Fibroblast of skin of left biceps (primary cell): ENCODE data around the gene FHOD3.
A peak's percentile ranks its signal among the peaks of the same experiment; 100 is the strongest.
"Not testable (repeated sequence)": the region's sequence is repeated elsewhere in the genome, so short reads cannot be mapped to it uniquely, and the experiment has no call there.

Experiments
- DNase-seq, 2 experiments: peaks; one replicate each; pipeline ENCODE4 v3.0.0-alpha.2; 2013; ENCODE audit warnings: low read depth in 2 of 2

The FHOD3 gene

DNA sequence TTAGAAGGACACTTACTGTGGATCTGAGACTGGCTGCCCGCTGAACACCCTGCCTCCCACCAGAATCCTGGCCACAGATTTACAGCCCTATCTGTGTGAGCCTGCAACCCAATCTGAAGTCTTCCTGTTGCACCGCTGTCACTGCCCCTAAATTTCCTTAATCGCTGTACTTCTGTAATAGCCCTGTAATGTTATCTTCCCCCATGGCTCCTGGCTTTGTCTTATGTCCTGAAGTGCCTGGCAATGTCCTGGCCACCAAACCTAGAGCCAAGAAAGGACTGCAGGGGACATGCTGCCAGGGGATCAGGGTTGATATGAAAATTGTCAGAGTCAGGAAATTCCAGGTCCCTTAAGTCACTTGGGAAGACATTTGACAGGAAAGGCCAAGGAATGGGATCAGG lies 52.7 kb downstream of the FHOD3 start:
- DNase-seq: no peak

DNA sequence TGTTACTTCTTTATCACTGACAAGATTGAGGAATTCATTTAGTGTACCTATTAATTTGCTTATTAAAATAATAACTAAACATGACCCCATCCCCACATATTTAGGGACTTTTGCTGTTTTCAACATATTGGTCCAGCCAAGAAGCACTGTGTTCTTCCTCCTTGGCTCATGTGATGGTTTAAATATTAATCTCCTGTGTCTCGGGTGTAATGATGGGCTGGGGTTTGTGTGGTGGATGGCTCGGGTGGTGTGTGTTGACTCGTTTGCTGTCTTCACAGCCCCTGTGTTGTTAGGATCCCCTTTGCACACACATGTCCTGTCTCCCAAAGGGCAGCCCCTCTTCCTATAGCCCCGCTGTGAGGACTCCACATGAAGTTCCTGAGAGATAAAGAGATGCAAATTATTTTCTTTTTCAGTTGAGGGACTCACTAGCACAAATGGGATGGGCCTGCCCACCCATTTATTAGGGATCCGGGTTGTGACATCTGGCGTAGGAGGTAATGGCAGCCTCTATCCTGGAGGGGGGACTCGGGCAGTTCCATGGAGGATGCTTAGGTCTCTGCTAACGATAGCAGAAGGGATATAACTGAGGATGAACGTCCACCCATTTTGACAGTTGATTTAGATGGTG lies 53.4 kb downstream of the FHOD3 start:
- no peak for DNase-seq

DNA sequence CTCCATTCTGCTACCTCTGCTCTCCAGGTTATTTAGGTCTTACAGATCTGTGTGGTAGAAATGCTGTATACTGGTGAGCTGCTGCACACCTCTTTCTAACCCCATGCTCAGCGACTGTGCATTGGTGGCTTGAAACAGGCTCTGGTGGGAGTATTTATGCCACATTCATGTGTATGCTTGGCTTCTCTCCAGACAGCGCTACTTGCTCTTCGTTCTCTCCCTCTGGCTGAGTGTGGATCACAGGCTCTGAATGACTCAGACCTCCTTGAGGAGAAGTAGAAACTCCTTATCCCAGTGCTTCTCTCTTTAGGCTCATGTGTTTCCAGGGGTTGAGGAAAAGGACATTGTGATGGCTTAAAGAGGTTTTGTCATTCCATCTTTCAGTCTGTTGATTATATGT lies 54.9 kb downstream of the FHOD3 start:
- DNase-seq: peak; percentile 77 to 78

DNA sequence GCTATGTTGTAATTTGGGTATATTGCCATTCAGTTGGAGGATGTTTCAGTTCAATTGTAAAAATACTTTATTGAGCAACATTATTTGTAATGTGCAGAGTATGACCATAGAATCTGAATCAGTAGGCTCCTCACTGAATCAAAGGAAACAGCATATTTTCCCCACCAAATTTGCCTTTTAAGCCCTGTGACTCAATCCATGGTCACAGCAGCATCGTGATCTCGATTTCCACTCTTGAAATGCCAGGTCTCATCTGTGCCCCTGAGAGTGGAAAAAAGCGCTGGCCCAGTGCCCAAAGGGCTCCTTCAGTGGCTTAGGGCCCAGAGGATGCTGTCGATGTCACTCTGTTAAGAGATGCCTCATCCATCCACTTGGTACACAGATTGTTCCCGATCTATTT lies 57.5 kb downstream of the FHOD3 start:
- DNase-seq: peak; percentile 24 to 33

DNA sequence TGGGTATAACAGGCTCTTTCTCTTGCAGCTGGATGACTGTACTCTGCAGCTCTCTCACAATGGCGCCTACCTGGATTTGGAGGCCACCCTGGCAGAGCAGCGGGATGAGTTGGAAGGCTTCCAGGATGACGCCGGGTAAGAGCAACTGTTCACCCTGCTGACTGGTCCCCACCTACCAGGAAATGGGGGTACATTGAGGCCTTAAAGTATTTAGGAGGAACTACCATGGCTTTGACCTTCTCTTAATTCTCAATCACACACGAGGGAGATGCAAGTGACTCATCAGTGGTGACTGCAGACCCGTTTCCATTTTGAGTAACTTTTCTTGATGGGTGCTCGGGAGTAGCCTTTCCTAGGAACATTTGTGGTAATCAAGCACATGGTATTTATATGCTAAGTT lies 58.0 kb downstream of the FHOD3 start:
- DNase-seq: no peak

DNA sequence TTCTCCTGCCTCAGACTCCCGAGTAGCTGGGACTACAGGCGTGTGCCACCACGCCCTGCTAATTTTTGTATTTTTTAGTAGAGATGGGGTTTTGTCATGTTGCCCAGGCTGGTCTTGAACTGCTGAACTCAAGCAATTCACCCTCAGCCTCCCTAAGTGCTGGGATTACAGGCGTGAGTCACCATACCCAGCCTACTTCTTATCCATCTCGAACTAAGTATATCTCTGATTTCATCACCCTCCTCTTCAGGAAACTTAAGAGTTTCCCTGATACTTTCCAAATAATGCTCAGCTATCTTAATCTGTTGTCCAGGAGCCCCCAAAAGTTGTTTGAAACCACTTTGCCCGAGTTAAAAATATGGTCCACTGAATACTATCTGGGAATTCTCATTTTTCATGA lies 59.2 kb downstream of the FHOD3 start:
- not testable (repeated sequence) for DNase-seq

DNA sequence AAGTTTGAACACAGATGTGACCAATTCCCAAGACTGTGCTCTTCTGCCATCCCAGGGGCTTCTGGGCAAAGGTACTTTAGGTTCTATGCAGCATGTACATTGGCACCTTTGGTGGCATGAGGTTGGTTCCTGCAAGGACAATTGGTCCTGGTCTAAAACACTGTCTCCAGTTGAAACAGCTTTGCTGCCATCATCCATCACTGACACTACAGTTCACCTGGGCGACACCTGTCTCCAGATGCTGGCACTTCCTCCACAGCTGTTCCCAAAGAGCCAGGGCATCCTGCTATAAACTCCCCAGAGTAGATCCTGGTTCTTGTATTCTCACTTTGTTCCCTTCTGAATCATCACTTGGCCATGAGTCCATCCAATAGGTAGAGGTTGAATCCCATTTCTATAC lies 60.6 kb downstream of the FHOD3 start:
- DNase-seq: no peak

DNA sequence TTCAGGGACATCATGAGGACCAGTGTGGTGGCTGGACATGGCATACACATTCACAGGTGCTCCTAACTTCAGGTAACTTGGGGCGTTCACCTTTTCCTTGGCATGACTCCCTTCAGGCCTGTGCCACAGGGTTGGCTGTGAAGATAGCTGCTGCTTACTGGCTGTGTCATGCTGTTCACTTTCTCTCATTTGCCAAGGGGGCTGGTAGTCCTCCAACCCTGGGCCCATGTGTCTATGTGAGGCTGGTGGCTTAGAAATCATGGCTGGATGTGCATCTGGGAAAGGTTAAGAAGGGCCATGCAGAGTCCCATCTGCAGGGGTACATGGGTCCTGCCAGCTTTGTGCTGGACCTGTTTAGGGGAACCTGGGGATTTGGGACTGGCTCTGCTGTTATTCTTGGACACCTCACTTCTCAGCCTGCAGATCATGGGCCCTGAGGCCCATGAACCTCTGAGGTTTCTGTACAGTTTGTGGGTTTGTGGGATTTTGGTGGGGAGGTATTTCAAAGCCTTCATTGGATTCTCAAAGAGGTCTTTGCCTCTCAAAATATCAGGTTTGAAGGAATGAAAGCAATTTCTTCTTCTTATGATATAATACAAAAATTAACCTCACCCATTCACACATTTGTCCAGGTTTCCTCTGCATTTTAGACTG lies 62.9 kb downstream of the FHOD3 start:
- DNase-seq: no peak

DNA sequence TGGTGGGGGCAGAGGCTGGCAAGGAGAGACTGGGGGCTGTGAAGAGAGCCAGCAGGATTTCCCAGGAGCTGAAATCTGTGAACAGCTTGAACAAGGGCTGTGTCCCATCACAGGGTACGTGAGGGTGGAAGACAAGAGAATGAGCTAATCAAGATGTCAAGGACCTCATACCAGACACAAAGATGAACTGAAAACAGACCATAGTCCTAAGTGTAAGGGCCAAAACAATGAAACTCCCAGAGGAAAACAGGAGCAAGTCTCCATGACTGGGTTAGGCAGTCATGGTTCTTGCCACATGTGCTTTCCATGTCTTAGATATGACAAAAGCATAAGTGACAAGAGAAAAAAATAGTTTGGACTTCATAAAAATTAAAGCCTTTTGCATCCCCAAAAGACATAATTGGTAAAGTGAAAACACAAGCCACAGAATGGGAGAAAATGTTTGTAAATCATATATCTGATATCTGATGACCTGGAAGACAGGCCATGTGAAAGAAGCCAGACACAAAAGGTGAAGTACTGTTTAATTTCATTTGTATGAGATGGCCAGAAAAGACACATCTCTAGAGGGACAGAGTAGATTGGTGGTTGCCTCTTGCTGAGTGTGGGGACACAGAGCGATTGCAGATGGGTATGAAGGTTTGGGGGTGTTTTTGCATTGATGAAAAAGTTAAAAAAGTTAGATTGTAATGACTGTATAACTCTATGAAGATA lies 67.6 kb downstream of the FHOD3 start:
- no peak for DNase-seq

DNA sequence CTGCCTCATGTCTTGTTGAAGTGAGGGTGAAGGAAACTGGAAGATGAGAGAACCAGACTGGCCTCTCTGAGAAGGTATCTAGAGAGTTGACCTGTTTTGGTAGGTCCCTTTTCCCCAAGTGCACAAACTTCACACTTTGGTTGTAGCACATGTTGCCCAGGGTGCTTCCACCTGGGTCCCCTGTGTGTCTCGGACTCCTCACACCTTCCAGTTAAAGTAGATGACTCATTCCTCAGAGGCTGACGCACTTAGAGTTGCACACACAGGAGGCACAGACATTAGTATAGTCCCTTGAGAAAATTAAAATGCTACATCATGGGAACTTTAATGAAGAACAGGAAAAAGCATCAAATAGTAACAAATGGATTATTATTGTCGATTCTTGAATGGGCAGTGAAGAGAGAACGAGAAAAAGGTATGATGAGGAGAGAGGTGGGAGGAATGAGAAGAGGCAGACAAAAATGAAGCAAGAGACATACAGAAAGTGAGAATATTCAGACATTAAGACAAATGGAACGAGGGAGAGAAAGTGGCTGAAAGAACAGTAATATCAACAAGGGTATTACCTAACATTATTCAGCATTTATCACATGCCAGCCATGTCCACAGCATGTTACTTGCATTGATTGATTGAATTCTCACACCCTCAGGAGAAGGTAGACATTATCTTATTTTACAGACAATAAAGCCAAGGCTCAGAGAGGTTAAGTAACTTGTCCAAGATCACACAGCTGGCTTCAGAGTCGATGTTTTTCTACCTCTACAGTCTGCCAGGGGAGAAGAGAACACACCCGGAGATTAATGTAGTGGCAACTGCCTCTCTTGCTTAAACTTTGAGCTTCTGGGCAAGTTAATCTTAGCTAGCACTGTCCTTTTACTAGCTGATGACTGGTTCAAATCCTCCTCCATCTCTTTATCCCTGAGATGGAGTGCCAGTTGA lies 68.6 kb downstream of the FHOD3 start:
- no peak for DNase-seq

DNA sequence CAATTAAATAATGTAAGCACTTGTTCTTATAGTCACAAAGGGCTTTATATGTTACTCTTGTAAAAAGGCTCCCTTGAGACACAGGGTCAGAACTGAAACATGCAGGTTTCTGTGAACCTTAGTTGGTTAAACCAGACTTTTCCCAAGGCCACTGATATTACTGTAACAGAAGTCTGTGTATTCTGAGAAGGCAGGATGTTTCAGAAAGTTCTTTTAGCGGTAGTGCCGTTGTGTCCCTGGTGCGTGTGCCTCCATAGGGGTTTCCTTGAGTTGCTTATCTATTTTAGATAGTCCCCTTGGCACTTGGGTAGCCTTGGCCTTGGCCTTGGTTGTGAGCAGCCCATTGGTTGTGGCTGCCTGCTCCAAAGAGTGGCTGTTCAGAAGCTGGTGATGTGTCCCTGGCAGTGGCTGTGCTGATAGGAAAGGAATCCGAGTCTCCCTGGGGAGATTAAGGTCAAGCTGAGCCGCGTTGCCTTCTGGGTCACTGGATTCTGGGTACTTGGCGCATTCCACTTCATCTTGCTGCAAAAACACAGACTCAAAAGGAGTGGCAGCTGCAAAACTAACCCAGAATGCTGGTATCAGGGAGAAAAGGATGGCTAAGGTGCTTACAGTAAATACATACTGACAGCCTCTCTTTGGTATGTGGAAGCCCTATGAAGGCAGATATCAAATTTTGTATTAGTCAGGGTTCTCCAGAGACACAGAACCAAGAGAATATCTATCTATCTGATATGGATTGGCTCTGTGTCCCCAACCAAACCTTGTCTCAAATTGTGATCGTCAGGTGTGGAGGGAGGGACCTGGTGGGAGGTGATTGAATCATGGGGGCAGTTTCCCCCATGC lies 69.7 kb downstream of the FHOD3 start:
- DNase-seq: no peak

DNA sequence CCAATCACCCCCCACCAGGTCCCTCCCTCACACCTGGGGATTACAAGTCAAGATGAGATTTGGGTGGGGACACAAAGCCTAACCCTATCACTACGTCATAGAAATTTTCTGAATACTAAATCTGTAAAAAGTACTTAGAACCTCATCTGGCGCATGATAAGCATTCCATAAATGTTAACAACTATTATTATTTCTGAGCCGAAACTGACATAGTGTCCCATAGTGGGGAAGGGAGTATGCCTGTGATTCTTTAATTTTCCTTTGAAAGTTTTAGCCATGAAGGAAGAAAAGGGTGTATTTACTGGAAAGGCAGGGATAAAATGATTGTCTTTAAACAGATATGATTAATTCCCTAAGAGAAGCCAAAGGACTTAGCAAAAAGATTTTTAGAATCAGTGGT lies 71.4 kb downstream of the FHOD3 start:
- DNase-seq: no peak

DNA sequence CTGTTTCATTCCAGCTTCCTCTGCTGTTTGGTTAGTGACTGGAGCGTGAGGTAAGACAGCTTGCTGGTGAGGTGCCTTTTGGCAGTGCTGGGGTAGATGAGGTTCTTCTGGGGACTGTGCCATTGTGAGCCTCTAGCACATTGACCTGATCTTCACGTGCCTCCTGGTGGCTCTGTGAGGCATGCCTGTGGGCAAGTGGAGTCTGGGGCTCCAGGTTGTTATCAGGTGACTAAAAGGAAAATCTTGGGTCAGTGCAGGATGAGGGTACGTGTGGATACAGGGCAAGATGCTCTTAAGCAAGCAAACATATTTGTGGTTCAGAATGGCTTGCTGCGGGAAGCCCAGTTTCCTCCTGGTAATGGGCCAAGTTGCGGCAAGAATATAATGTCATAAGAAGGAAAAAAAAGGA lies 75.4 kb downstream of the FHOD3 start:
- peak; percentile 70 to 72 for DNase-seq

DNA sequence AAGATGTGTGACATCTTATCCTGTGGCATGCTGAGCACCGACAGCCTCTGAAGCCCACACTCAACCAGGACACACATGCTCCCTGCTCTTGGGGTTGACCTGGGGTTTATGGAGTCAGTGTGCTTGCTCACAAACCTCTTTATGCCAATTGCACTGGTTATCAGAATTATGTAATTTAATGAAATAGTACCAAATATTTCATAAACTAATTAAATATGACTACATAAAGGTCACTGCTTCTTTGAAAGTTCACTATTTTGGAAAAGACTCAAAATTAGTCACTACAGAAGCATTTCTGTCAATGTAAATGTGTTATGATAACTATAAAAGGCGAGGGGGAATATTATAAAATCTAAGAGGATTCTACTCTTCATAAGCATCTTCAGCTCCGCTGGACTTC lies 76.7 kb downstream of the FHOD3 start:
- DNase-seq: no peak

DNA sequence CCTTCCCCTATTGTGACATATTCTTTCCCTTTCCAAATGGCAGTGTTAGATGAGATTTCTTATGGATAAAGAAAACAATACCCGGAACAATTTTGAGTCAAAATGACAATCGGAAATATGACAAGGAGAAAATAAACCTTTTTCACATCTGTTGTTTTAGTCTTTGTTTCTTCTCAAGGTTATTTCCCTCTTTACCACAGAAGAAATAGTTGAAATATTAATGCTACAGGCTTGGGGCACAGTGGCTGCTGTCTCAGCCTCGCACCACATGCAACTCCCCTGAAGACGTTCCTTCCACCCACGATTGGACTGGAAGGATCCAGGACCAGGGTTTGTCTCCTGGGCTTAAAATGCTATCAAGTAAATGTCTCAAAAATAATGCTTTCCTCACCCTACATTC lies 77.6 kb downstream of the FHOD3 start:
- DNase-seq: no peak

DNA sequence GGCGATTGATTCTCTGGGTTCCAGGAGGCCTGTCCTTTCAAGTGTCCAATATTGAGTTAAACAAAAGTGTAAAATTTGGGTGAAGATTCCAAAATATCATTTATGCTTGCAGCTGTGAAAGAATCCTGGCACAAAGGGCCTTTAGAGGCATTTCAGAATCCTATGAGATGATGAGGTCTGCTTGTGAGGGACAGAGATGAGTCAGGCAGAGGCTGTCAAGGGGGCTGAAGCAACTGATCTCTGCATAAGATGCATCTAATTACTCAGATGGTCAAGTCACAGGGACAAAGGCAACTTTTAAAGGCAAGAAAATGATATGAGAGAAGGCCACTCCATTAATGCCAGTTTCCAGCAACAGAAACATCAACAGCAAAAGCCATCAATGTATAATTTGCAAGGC lies 78.8 kb downstream of the FHOD3 start:
- DNase-seq: no peak

DNA sequence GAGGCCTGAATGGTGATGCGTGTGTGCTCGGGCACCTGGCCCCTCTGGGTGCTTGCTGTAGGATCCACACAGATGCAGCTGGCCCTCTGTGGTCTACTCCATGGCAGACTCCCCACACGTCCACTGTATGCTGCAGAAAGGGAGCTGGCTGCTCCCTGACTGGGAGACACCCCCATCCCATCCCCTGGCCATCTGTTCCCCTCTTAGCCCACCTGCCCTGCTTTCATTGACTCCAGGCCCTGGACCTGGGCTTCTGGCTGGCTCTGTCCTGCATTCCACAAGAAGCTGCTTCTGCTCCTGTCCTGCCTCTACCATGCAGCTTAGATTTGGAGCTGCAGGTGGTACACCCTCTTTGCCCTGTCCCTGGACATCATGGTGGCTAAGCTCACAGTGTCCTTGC lies 80.1 kb downstream of the FHOD3 start:
- DNase-seq: no peak

DNA sequence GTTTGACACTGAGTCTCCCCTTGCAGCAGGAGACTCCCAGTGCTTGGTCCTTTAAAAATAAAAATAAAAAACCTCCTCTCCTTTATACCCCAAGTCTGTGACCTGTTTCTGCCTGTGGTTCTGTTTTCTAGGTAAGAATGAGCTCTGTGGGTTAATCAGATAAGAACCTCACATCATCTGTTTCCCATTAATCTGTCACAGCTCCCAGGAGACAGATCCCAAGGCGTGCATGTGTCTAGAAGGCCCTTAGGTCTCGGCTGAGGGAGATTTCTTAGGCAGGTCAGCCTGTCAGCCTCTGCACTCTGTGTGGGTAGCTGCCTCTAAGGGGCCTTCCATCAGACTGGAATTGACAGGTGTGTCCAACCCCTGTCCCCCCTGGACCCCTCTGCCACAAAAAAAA lies 80.7 kb downstream of the FHOD3 start:
- no peak for DNase-seq

DNA sequence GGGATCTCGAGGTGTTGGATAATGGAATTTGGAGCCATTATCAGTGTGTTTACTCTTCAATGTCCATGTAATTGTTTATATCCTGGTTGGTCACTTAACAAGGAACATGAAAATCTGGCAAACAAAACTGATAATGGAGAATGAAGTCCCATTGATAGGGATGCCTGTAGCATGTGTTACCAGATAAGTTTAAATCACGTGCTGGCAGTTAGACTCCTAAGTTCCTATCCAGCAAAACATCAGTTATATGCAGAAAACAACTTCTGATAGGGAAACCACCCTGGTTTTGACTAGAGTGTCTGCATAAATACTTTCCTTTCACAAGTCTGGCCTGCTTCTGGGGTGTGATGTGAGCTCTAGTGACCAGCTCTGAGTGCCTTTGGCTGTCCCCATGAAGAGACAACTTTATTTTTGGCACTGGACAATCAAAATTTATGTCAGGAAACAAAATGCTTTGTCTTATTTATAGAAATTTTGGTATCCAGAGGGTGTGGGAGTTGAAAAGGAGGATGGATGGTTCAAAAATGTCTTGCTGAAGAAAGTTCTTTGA lies 82.0 kb downstream of the FHOD3 start:
- DNase-seq: no peak

DNA sequence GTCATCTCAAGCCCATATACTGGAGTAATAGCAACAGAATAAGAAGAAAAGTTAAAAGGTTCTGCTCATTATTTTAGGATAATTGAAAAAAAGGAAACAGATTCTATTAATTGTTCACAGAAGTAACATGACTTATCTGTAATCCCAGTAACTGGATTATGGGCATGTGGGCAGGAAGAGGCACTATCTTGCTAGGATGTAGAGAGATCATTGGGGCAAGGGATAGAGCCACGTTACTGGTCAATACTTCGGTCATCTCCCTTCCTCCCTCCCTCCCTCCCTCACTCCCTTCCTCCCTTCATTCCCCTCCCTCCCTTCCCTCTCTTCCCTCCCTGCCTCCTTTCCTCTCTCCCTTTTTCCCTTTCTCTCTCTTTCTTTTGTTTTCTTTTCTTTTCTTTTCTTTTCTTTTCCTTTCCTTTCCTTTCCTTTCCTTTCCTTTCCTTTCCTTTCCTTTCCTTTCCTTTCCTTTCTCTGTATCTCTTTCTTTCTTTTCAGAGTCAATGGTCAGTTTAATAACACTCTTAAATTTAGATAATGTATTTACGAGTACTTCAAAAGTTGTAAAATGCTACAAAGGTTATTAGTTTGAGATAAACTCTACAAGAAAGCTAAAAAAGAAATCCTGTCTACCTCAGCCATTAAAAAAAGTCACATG lies 82.8 kb downstream of the FHOD3 start:
- DNase-seq: no peak
